H9 (cell line): Measurements from ENCODE around the gene TMEM135. TPM values are rescaled to one million over a fixed set of nuclear protein-coding genes. Genes with fewer than 3 reads are reported as not detected.

Source experiments
- DNase-seq: peaks from one replicate; pipeline ENCODE4 v3.0.0-alpha.2; 2017
- H2AFZ ChIP-seq: one replicate; pipeline ENCODE4 v1.6.1; 2013; ENCODE audit warnings: mild to moderate bottlenecking, low read length, control low read depth, moderate library complexity
- H2AK5ac ChIP-seq: 2 replicates; pipeline ENCODE4 v1.6.1; 2013; ENCODE audit warnings: low read length, control low read depth, mixed read lengths; ENCODE audit not compliant: insufficient read length
- H2BK120ac ChIP-seq: one replicate; pipeline ENCODE4 v1.6.1; 2013; ENCODE audit warnings: low read depth, mild to moderate bottlenecking, low read length, control low read depth, inconsistent platforms; ENCODE audit not compliant: poor library complexity, severe bottlenecking
- H2BK12ac ChIP-seq: 2 replicates; pipeline ENCODE4 v1.6.1; 2013; ENCODE audit warnings: low read length, control low read depth, mixed read lengths, low read depth; ENCODE audit not compliant: insufficient read length
- H2BK15ac ChIP-seq: 2 replicates; pipeline ENCODE4 v1.6.1; 2013; ENCODE audit warnings: low read depth, low read length, control low read depth
- H2BK20ac ChIP-seq: one replicate; pipeline ENCODE4 v1.6.1; 2013; ENCODE audit warnings: low read depth, mild to moderate bottlenecking, low read length, control low read depth, inconsistent platforms; ENCODE audit not compliant: poor library complexity, severe bottlenecking
- H2BK5ac ChIP-seq: 2 replicates; pipeline ENCODE4 v1.6.1; 2013; ENCODE audit warnings: low read length, control low read depth, mixed read lengths; ENCODE audit not compliant: insufficient read length
- H3K14ac ChIP-seq: 2 replicates; pipeline ENCODE4 v1.6.1; 2013; ENCODE audit warnings: low read length, control low read depth; ENCODE audit not compliant: insufficient read depth
- H3K18ac ChIP-seq: 2 replicates; pipeline ENCODE4 v1.6.1; 2013; ENCODE audit warnings: low read depth, mild to moderate bottlenecking, mixed read lengths, low read length, control low read depth; ENCODE audit not compliant: insufficient read length
- H3K23ac ChIP-seq: 2 replicates; pipeline ENCODE4 v1.6.1; 2013; ENCODE audit warnings: low read length, control low read depth, mixed read lengths, low read depth; ENCODE audit not compliant: insufficient read length
- H3K23me2 ChIP-seq: 2 replicates; pipeline ENCODE4 v1.6.1; 2013; ENCODE audit warnings: low read depth, mild to moderate bottlenecking, mixed read lengths, low read length, control low read depth; ENCODE audit not compliant: insufficient read length, poor library complexity, severe bottlenecking
- H3K27ac ChIP-seq: 2 replicates; pipeline ENCODE4 v1.5.1; 2013; ENCODE audit warnings: low read length, control low read depth, mixed read lengths, low read depth; ENCODE audit not compliant: insufficient read length
- H3K27me3 ChIP-seq: 2 replicates; pipeline ENCODE4 v1.6.1; 2013; ENCODE audit warnings: low read length, control low read depth, inconsistent platforms; ENCODE audit not compliant: insufficient read depth
- H3K4ac ChIP-seq: 2 replicates; pipeline ENCODE4 v1.6.1; 2013; ENCODE audit warnings: low read depth, mild to moderate bottlenecking, control low read depth, inconsistent platforms, low read length, moderate library complexity
- H3K4me1 ChIP-seq: 2 replicates; pipeline ENCODE4 v1.6.1; 2013; ENCODE audit warnings: low read length, control low read depth, inconsistent platforms; ENCODE audit not compliant: insufficient read depth
- H3K4me2 ChIP-seq: 2 replicates; pipeline ENCODE4 v1.6.1; 2013; ENCODE audit warnings: low read length, control low read depth, mixed read lengths; ENCODE audit not compliant: insufficient read length, insufficient read depth
- H3K56ac ChIP-seq: 2 replicates; pipeline ENCODE4 v1.6.1; 2013; ENCODE audit warnings: low read depth, mild to moderate bottlenecking, mixed read lengths, low read length, control low read depth; ENCODE audit not compliant: insufficient read length
- H3K79me1 ChIP-seq: 2 replicates; pipeline ENCODE4 v1.6.1; 2013; ENCODE audit warnings: low read depth, mild to moderate bottlenecking, moderate library complexity, low read length, control low read depth, inconsistent platforms; ENCODE audit not compliant: insufficient read depth, poor library complexity, severe bottlenecking
- H3K79me2 ChIP-seq: 2 replicates; pipeline ENCODE4 v1.6.1; 2013; ENCODE audit warnings: low read length, control low read depth, inconsistent platforms; ENCODE audit not compliant: insufficient read depth
- H3K9ac ChIP-seq: 2 replicates; pipeline ENCODE4 v1.6.1; 2013; ENCODE audit warnings: low read length, control low read depth, mixed read lengths; ENCODE audit not compliant: insufficient read length; ENCODE audit errors: extremely low read depth
- H3K9me3 ChIP-seq: one replicate; pipeline ENCODE4 v1.6.1; 2013; ENCODE audit warnings: low read depth, low read length, inconsistent platforms; ENCODE audit not compliant: control insufficient read depth
- H3T11ph ChIP-seq: one replicate; pipeline ENCODE4 v1.6.1; 2013; ENCODE audit warnings: mild to moderate bottlenecking, low read length, control low read depth, inconsistent platforms
- H4K20me1 ChIP-seq: one replicate; pipeline ENCODE4 v1.6.1; 2013; ENCODE audit not compliant: control insufficient read depth, insufficient read length, insufficient read depth
- H4K5ac ChIP-seq: 2 replicates; pipeline ENCODE4 v1.6.1; 2013; ENCODE audit warnings: low read depth, mild to moderate bottlenecking, mixed read lengths, low read length, control low read depth; ENCODE audit not compliant: insufficient read length
- H4K8ac ChIP-seq: replicated peaks from 2 replicates; pipeline ENCODE4 v1.6.1; 2013; ENCODE audit warnings: low read length, control low read depth, mixed read lengths, low read depth; ENCODE audit not compliant: insufficient read length
- H4K91ac ChIP-seq: 2 replicates; pipeline ENCODE4 v1.6.1; 2013; ENCODE audit warnings: low read depth, mild to moderate bottlenecking, moderate library complexity, mixed read lengths, low read length, control low read depth; ENCODE audit not compliant: insufficient read length
- H3K27ac Mint-ChIP-seq, 3 experiments: 2 replicates in 2 of 3; 3 replicates in 1 of 3; pipeline ENCODE4 v1.8.0; 2020 to 2021; ENCODE audit warnings: mixed read lengths in 3 of 3, mild to moderate bottlenecking in 1 of 3, moderate library complexity in 1 of 3
- H3K27me3 Mint-ChIP-seq: 2 replicates; pipeline ENCODE4 v1.8.0; 2021; ENCODE audit warnings: low read depth, mild to moderate bottlenecking, moderate library complexity, mixed read lengths
- H3K36me3 Mint-ChIP-seq, 3 experiments: 2 replicates in 2 of 3; 3 replicates in 1 of 3; pipeline ENCODE4 v1.8.0; 2020 to 2021; ENCODE audit warnings: low read depth in 3 of 3, mixed read lengths in 3 of 3; ENCODE audit not compliant: insufficient read depth in 1 of 3
- H3K4me1 Mint-ChIP-seq, 2 experiments: 2 replicates each; pipeline ENCODE4 v1.8.0; 2020; ENCODE audit warnings: mixed read lengths in 2 of 2
- H3K4me3 Mint-ChIP-seq, 2 experiments: 2 replicates in 1 of 2; 3 replicates in 1 of 2; pipeline ENCODE4 v1.8.0; 2020 to 2021; ENCODE audit warnings: mild to moderate bottlenecking in 2 of 2, mixed read lengths in 2 of 2, moderate library complexity in 1 of 2
- H3K9me3 Mint-ChIP-seq, 2 experiments: 2 replicates in 1 of 2; 3 replicates in 1 of 2; pipeline ENCODE4 v1.8.0; 2020; ENCODE audit warnings: mild to moderate bottlenecking in 2 of 2, mixed read lengths in 2 of 2, moderate library complexity in 1 of 2
- WGBS: extraction: QIAGEN DNeasy Blood & Tissue Kit; methylation state at CpG from one replicate; pipeline ENCODE4 v1.1.7; 2013; ENCODE audit warnings: missing lambda C conversion rate, low lambda C conversion rate, mixed read lengths; ENCODE audit not compliant: insufficient read length; ENCODE audit errors: extremely low coverage; 5-methylcytosine and 5-hydroxymethylcytosine counted together
- total RNA-seq: library from RNA; stranded (reverse); gene quantifications from 2 replicates; pipeline ENCODE4 v1.2.1, GENCODE V29; 2021
- TF ChIP-seq, protein P1 (sequence below): fragments of 200-600 bp; sonication (generic); conservative IDR thresholded peaks from 3 replicates; pipeline ENCODE4 v1.8.0; 2021; ENCODE audit warnings: antibody characterized with exemption, mild to moderate bottlenecking

The TMEM135 gene
- total RNA-seq, 1 experiment from 2014 or later, result 25.2 TPM

DNA sequence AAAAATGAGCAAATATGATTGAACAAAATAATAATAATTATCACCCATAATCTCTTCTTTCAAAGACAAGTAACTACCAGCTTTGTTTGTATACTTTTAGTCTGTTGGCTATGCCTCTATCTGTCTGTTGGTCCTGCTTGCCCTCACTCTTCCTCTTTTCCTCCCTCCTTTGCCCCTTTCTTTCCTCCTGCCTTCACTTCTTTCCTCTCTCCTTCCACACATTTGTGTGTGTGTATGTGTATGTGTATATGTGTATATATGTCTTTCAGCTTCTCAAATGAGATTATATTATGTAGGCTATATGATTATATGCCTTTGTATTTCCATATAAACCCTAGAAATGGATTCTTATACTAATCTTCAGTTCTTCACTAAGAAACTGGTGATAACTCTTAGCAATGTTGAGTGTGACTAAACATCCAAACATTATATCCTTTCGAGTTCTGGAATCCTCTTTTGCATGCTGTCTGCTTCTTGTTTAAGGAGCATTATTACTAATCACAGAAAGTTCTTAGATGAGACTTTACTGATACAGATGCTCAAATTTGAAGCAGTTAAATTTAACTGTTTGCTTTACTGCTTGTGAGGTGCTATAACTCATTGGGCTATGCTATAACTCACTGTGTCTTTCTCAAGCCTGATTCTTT lies 219.1 kb downstream of the TMEM135 start:
- Histone ChIP-seq H3T11ph (no peak overlapping the region), H3K4me1 (no peaks in the 10 kb centered on the region), H3K18ac (no peak overlapping the region), H3K23me2 (no peaks in the 10 kb centered on the region), H4K8ac (no peak overlapping the region), H3K79me2 (no peaks in the 10 kb centered on the region), H3K56ac (no peak overlapping the region), H3K27ac (no peak overlapping the region), H4K5ac (no peak overlapping the region), H2AFZ (no peak overlapping the region), H2BK12ac (no peak overlapping the region), H3K27me3 (no peaks in the 10 kb centered on the region), H3K4me2 (no peak overlapping the region), H3K4ac (no peak overlapping the region), H4K20me1 (no peaks in the 10 kb centered on the region), H2BK5ac (no peak overlapping the region), H3K9me3 (no peaks in the 10 kb centered on the region), H2BK15ac (no peak overlapping the region), H4K91ac (no peak overlapping the region), H3K79me1 (no peaks in the 10 kb centered on the region), H2BK120ac (no peak overlapping the region), H2BK20ac (no peak overlapping the region), H2AK5ac (no peak overlapping the region), H3K9ac (no peak overlapping the region), H3K14ac (no peak overlapping the region), H3K23ac (no peak overlapping the region)
- no CpG with 5 or more reads among the region's 1 CpG for WGBS
- Mint-ChIP-seq H3K4me1 (peaks cover 0 to 4% of the 10 kb centered on the region in 2 experiments; a peak in 1 of 4 replicates), H3K27ac (peak overlapping the region in 1 of 3 experiments; percentile 24; a peak in 1 of 7 replicates), H3K36me3 (no peaks in the 10 kb centered on the region), H3K4me3 (no peak overlapping the region), H3K27me3 (no peaks in the 10 kb centered on the region), H3K9me3 (no peaks in the 10 kb centered on the region)
- TF ChIP-seq, protein P1, sequence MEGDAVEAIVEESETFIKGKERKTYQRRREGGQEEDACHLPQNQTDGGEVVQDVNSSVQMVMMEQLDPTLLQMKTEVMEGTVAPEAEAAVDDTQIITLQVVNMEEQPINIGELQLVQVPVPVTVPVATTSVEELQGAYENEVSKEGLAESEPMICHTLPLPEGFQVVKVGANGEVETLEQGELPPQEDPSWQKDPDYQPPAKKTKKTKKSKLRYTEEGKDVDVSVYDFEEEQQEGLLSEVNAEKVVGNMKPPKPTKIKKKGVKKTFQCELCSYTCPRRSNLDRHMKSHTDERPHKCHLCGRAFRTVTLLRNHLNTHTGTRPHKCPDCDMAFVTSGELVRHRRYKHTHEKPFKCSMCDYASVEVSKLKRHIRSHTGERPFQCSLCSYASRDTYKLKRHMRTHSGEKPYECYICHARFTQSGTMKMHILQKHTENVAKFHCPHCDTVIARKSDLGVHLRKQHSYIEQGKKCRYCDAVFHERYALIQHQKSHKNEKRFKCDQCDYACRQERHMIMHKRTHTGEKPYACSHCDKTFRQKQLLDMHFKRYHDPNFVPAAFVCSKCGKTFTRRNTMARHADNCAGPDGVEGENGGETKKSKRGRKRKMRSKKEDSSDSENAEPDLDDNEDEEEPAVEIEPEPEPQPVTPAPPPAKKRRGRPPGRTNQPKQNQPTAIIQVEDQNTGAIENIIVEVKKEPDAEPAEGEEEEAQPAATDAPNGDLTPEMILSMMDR, result no peak
- no peak for DNase-seq
